WTC11 (cell line): ENCODE results near the gene DGCR8. TPM values are rescaled to one million over a fixed set of nuclear protein-coding genes. Genes with fewer than 3 reads are reported as not detected.

Experiments
- ATAC-seq: fragments of 200-7000 bp; cut with Tn5 transposase; 2 replicates; pipeline ENCODE4 v1.10.0; 2021; ENCODE audit warnings: mild to moderate bottlenecking, moderate library complexity
- CTCF ChIA-PET: fragments of 300-600 bp; sonication (Branson Sonifier 250); formaldehyde crosslinking; loops from one replicate; lab custom pipeline; 2021; ENCODE audit warnings: antibody characterized with exemption; lab: Charles Lee
- POLR2A ChIA-PET: fragments of 350-600 bp; sonication (Branson Sonifier 250); formaldehyde crosslinking; loops from one replicate; lab custom pipeline; 2021; ENCODE audit warnings: antibody characterized with exemption; lab: Charles Lee
- DNase-seq: peaks from one replicate; pipeline ENCODE4 v3.0.0; 2021; ENCODE audit warnings: low spot score
- H3K27ac Mint-ChIP-seq: 2 replicates; pipeline ENCODE4 v1.8.0; 2021; ENCODE audit warnings: mixed read lengths
- H3K27me3 Mint-ChIP-seq: 2 replicates; pipeline ENCODE4 v1.8.0; 2021; ENCODE audit warnings: low read depth, mild to moderate bottlenecking, moderate library complexity, mixed read lengths
- H3K36me3 Mint-ChIP-seq: 2 replicates; pipeline ENCODE4 v1.8.0; 2021; ENCODE audit warnings: mixed read lengths
- H3K4me1 Mint-ChIP-seq: 2 replicates; pipeline ENCODE4 v1.8.0; 2022; ENCODE audit warnings: mixed read lengths
- H3K4me3 Mint-ChIP-seq: 2 replicates; pipeline ENCODE4 v1.8.0; 2021; ENCODE audit warnings: mild to moderate bottlenecking, moderate library complexity, mixed read lengths
- H3K9me3 Mint-ChIP-seq: 2 replicates; pipeline ENCODE4 v1.8.0; 2021; ENCODE audit warnings: mixed read lengths
- ARID4B ChIP-seq: sonication (generic); formaldehyde crosslinking; IDR thresholded peaks from 2 replicates; pipeline ENCODE4 v1.8.0; 2023; ENCODE audit warnings: missing genetic modification reagents, mild to moderate bottlenecking, borderline replicate concordance
- ATF1 ChIP-seq: sonication (generic); formaldehyde crosslinking; IDR thresholded peaks from 2 replicates; pipeline ENCODE4 v1.8.1; 2023; ENCODE audit warnings: mild to moderate bottlenecking, moderate library complexity, missing genetic modification reagents
- CDX4 ChIP-seq: fragments of 250-450 bp; sonication (Bioruptor Pico); IDR thresholded peaks from 2 replicates; pipeline ENCODE4 v1.9.0; 2021; ENCODE audit warnings: moderate library complexity, mild to moderate bottlenecking, inconsistent platforms, borderline replicate concordance
- CREM ChIP-seq: sonication (generic); formaldehyde crosslinking; IDR thresholded peaks from 2 replicates; pipeline ENCODE4 v1.8.1; 2022; ENCODE audit warnings: mild to moderate bottlenecking, missing genetic modification reagents, moderate library complexity
- ETV6 ChIP-seq: sonication (generic); formaldehyde crosslinking; IDR thresholded peaks from 2 replicates; pipeline ENCODE4 v1.8.1; 2022; ENCODE audit warnings: mild to moderate bottlenecking, missing genetic modification reagents
- FOXP1 ChIP-seq: sonication (generic); formaldehyde crosslinking; IDR thresholded peaks from 2 replicates; pipeline ENCODE4 v1.8.0; 2022; ENCODE audit warnings: missing genetic modification reagents, mild to moderate bottlenecking, moderate library complexity, borderline replicate concordance
- JUN ChIP-seq: sonication (generic); formaldehyde crosslinking; IDR thresholded peaks from 2 replicates; pipeline ENCODE4 v1.8.0; 2023; ENCODE audit warnings: mild to moderate bottlenecking, missing genetic modification reagents
- NFYB ChIP-seq: sonication (generic); formaldehyde crosslinking; conservative IDR thresholded peaks from 2 replicates; pipeline ENCODE4 v1.8.0; 2022; ENCODE audit warnings: low read depth, missing genetic modification reagents
- NR1H2 ChIP-seq: sonication (generic); formaldehyde crosslinking; IDR thresholded peaks from 2 replicates; pipeline ENCODE4 v1.9.0; 2021; ENCODE audit warnings: mild to moderate bottlenecking, moderate library complexity, missing genetic modification reagents
- OVOL2 ChIP-seq: fragments of 250-450 bp; sonication (Bioruptor Pico); IDR thresholded peaks from 2 replicates; pipeline ENCODE4 v1.9.0; 2021; ENCODE audit warnings: mild to moderate bottlenecking, borderline replicate concordance
- SMAD4 ChIP-seq: sonication (generic); formaldehyde crosslinking; IDR thresholded peaks from 2 replicates; pipeline ENCODE4 v1.8.0; 2022; ENCODE audit warnings: mild to moderate bottlenecking, missing genetic modification reagents
- TP53 ChIP-seq: sonication (generic); formaldehyde crosslinking; IDR thresholded peaks from 2 replicates; pipeline ENCODE4 v1.8.1; 2023; ENCODE audit warnings: mild to moderate bottlenecking, missing genetic modification reagents
- USF1 ChIP-seq: sonication (generic); formaldehyde crosslinking; IDR thresholded peaks from 2 replicates; pipeline ENCODE4 v1.8.0; 2022; ENCODE audit warnings: mild to moderate bottlenecking, missing genetic modification reagents
- ZNF232 ChIP-seq: sonication (generic); formaldehyde crosslinking; IDR thresholded peaks from 2 replicates; pipeline ENCODE4 v1.8.0; 2022; ENCODE audit warnings: mild to moderate bottlenecking, missing genetic modification reagents
- ZNF671 ChIP-seq: fragments of 250-450 bp; sonication (Bioruptor Pico); IDR thresholded peaks from 2 replicates; pipeline ENCODE4 v1.8.0; 2021; ENCODE audit warnings: mild to moderate bottlenecking
- total RNA-seq: library from RNA; stranded (reverse); gene quantifications from 3 replicates; pipeline ENCODE4 v1.2.3, GENCODE V29; 2021
- TF ChIP-seq, protein P1 (sequence below): fragments of 250-450 bp; sonication (Bioruptor Pico); IDR thresholded peaks from 2 replicates; pipeline ENCODE4 v1.9.0; 2021; ENCODE audit warnings: mild to moderate bottlenecking, borderline replicate concordance
- TF ChIP-seq, protein P2 (sequence below): sonication (generic); formaldehyde crosslinking; IDR thresholded peaks from 2 replicates; pipeline ENCODE4 v1.8.0; 2022; ENCODE audit warnings: mild to moderate bottlenecking, missing genetic modification reagents

Gene DGCR8
- total RNA-seq, 1 experiment from 2014 or later = 55.0 TPM

GRCh38 chr22:20089226-20089976 lies 9.4 kb downstream of the DGCR8 start (continued):
- TF ChIP-seq CREM (CRISPR knock-in tag) = no peak
- no peak for TF ChIP-seq ETV6

DNA sequence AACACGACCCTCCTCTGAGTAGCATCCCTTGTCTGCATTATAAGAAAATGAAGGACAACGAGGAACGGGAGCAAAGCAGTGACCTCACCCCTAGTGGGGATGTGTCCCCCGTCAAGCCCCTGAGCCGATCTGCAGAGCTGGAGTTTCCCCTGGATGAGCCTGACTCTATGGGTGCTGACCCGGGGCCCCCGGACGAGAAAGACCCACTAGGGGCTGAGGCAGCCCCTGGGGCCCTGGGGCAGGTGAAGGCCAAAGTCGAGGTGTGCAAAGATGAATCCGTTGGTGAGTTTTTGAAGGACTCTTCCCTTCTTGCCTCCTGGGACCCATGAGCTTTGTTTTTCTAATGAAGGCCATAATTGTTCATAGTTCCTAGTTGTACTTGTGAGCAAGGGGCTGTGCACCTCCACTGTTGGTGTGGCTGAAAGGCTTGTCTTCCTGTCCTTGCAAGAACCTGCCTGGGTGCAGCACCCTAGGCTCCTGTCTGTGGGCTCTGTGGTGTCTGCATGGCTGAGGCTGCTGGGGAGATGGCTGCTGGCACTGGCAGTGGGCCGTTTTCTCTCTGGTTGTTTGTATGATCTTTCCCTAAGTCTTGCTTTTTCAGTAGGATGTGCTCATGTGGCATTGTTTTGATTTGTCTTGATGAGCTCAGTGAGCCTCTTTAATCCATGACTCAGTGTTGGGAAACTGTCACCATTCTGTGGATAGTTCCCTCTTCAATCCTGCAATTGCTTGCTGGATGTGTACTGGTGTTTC lies 10.1 kb downstream of the DGCR8 start:
- Mint-ChIP-seq H3K9me3 (no peaks in the 10 kb centered on the region), H3K36me3 (peaks cover 94% of the 10 kb centered on the region), H3K27me3 (no peaks in the 10 kb centered on the region), H3K27ac (no peak overlapping the region), H3K4me3 (no peak overlapping the region), H3K4me1 (peaks cover under 1% of the 10 kb centered on the region)
- no peak for DNase-seq
- ChIA-PET POLR2A (no interaction called here), CTCF (no interaction called here)
- no peak for ATAC-seq
- no peak for TF ChIP-seq SMAD4
- no peak for TF ChIP-seq NR1H2
- no peak for TF ChIP-seq TP53 (CRISPR knock-in tag)
- no peak for TF ChIP-seq ATF1 (CRISPR knock-in tag)
- no peak for TF ChIP-seq CDX4
- TF ChIP-seq, protein P1, sequence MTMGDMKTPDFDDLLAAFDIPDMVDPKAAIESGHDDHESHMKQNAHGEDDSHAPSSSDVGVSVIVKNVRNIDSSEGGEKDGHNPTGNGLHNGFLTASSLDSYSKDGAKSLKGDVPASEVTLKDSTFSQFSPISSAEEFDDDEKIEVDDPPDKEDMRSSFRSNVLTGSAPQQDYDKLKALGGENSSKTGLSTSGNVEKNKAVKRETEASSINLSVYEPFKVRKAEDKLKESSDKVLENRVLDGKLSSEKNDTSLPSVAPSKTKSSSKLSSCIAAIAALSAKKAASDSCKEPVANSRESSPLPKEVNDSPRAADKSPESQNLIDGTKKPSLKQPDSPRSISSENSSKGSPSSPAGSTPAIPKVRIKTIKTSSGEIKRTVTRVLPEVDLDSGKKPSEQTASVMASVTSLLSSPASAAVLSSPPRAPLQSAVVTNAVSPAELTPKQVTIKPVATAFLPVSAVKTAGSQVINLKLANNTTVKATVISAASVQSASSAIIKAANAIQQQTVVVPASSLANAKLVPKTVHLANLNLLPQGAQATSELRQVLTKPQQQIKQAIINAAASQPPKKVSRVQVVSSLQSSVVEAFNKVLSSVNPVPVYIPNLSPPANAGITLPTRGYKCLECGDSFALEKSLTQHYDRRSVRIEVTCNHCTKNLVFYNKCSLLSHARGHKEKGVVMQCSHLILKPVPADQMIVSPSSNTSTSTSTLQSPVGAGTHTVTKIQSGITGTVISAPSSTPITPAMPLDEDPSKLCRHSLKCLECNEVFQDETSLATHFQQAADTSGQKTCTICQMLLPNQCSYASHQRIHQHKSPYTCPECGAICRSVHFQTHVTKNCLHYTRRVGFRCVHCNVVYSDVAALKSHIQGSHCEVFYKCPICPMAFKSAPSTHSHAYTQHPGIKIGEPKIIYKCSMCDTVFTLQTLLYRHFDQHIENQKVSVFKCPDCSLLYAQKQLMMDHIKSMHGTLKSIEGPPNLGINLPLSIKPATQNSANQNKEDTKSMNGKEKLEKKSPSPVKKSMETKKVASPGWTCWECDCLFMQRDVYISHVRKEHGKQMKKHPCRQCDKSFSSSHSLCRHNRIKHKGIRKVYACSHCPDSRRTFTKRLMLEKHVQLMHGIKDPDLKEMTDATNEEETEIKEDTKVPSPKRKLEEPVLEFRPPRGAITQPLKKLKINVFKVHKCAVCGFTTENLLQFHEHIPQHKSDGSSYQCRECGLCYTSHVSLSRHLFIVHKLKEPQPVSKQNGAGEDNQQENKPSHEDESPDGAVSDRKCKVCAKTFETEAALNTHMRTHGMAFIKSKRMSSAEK (CRISPR knock-in tag) = no peak
- TF ChIP-seq FOXP1 (CRISPR knock-in tag) = no peak
- no peak for TF ChIP-seq USF1
- TF ChIP-seq OVOL2 (CRISPR knock-in tag) = no peak
- TF ChIP-seq ETV6 = no peak

DNA sequence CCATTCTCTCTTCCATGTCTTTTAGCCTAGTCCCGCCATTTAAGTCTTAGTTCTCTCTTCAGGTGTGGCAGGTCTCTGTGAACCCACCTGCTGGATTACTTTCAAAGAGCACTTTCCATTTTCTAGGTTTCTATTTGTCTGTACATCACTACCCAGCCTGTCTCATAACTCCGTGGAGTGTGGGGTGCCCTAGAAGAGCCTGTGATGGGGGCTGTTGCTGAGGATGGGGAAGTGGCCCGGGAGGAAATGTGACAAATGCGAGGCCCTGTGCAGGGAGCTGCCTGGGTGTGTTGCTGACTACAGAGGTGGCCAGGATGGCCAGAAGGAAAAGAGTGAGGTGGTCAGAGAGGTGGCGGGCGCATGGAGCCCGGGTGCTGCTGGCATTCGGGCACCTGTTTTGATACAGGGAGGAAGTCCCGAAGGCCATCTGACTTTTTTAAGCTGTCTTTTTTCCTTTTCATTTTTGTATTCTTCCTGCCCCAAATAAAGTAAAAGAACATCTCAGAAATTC lies 10.7 kb downstream of the DGCR8 start:
- POLR2A ChIA-PET = no interaction called here
- no peaks in the 10 kb centered on the region for H3K27me3 Mint-ChIP-seq
- H3K27ac Mint-ChIP-seq = no peak overlapping the region
- H3K9me3 Mint-ChIP-seq = no peaks in the 10 kb centered on the region
- H3K4me1 Mint-ChIP-seq = no peaks in the 10 kb centered on the region
- TF ChIP-seq ZNF232 (no peak), NFYB (no peak), JUN (no peak), NR1H2 (no peak), ZNF671 (CRISPR knock-in tag) (no peak), ARID4B (CRISPR knock-in tag) (no peak)
- TF ChIP-seq, protein P2, sequence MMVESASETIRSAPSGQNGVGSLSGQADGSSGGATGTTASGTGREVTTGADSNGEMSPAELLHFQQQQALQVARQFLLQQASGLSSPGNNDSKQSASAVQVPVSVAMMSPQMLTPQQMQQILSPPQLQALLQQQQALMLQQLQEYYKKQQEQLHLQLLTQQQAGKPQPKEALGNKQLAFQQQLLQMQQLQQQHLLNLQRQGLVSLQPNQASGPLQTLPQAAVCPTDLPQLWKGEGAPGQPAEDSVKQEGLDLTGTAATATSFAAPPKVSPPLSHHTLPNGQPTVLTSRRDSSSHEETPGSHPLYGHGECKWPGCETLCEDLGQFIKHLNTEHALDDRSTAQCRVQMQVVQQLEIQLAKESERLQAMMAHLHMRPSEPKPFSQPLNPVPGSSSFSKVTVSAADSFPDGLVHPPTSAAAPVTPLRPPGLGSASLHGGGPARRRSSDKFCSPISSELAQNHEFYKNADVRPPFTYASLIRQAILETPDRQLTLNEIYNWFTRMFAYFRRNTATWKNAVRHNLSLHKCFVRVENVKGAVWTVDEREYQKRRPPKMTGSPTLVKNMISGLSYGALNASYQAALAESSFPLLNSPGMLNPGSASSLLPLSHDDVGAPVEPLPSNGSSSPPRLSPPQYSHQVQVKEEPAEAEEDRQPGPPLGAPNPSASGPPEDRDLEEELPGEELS = no peak
- TF ChIP-seq, all 79 proteins: peak for 0
- Mint-ChIP-seq H3K4me3 (no peak overlapping the region), H3K36me3 (peaks cover 94% of the 10 kb centered on the region)
- CTCF ChIA-PET = no interaction called here
- DNase-seq (no peak), ATAC-seq (no peak)
